ENCODE measurements around the gene PTPRN2.
"Not testable (repeated sequence)": the region's sequence is repeated elsewhere in the genome, so short reads cannot be mapped to it uniquely, and the experiment has no call there.

Gene PTPRN2

DNA sequence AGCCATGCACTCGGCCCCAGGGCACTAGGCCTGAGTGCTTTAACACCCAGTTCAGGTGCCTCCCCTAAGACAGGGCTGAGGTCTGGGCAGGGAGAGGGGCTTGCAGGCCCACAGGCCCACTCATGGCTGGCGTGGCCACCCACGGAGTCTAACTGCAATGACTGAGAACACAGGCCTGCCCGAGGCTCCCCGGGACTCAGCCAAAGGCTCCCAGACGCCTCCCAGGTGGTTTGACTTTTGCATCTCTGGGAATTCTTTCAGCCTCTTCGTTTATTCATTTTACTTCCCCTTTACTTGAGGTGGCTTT is 37.3 kb downstream of the PTPRN2 start:
- DNase-seq = no peak

GRCh38 chr7:158549616-158550393 is 37.8 kb downstream of the PTPRN2 start:
- no peak for DNase-seq

DNA sequence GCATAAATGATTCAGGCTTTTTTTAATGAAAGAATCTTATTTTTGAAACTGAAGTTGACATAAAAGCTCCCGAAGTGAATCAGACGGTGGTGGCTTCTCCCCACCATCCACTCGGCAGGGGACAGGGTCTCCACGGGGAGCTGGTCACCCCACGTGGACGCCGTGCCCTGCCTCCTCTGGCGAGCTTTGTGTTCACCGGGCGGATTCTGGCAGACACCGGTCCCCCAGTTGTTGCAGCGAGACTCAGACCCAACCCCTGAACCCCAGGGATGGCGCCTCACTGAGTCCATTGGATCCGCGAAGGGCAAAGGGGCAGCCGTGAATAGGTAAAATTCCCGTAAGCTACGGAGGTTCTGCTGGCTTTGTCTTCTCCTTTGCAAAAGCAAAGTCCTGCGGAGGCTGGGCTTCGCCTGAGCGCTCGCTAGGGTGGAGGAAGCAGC is 38.4 kb downstream of the PTPRN2 start:
- DNase-seq = no peak

DNA sequence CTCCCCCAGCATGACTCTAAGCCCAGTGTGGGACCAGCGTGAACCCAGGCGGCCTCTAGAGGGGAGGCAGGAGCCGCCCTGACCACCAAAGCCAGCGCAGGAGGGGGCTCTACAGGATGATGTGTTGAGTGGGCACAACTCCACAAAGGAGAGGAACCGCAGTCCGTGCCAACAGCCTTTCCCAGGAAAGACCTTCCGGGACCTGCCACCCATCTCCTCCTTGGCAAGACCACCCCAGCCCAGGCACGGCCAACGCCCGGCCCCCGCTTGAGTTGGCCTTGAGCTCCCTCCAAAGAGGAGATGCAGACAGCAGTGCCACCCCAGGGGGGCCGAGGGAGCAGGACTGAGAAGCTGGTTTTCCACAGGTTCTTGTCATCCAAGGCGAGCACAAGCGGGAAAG is 38.9 kb downstream of the PTPRN2 start:
- no peak for DNase-seq

- DNase-seq = no peak
Observed at GRCh38 chr7:158547817-158548216, 39.8 kb downstream of the PTPRN2 start.

DNA sequence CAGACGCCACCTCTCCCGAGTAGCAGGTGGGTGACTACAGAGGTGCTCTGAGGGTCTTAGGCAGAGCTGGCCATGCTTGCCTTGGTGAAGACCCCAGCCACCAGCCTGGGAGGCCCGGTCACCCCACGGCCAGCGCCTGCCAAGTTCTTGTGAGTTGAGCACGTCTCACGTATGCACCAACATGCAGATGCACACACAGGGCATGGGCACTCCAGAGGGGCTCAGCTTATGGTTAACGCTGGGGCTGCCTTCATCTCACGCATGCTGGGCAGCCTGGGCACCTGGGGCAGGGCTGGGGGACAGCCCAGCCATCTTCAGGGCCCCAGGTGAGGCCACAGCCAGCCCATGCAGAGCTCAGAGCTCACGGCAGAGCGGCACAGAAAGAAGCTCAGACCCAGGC is 41.0 kb downstream of the PTPRN2 start:
- DNase-seq = no peak

GRCh38 chr7:158546214-158546613 is 41.4 kb downstream of the PTPRN2 start:
- no peak for DNase-seq

DNA sequence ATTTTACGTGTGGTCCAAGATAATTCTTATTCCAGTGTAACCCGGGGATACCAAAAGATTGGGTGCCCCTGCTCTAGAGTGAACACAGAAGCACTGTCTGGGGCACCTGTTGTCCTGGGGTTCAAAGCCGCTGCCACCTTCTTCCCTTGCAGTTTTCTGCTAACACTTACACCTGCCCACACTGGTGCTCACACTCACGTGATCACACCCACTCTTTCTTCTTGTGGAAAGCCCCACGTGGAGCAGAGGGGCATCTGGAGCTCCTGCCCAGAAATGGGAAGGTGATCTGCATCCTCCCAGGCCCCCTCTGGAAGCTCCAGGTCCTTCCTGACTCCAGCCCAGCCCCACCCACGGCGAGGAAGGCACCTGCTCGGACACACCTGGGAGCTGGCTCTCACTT is 42.9 kb downstream of the PTPRN2 start:
- no peak for DNase-seq

DNA sequence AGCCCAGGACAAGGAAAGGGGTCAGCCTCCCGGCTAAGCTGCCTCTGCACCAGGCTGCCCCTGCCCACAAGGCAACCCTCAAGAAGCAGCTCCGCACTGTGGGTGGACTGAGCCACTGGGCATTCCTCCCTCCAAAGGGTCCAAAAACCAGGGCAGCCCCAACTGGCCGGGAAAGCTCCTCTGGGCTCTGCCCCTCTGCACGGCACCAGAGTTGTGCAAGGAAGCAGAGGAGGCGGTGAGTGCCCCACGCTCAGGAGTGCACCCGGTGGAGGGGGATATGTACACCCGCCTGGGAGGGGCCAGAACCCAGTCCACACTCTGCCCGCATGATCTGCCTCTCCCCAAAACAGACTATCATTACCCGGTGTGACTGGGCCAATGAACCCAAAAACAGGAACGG is 43.8 kb downstream of the PTPRN2 start:
- no peak for DNase-seq

DNA sequence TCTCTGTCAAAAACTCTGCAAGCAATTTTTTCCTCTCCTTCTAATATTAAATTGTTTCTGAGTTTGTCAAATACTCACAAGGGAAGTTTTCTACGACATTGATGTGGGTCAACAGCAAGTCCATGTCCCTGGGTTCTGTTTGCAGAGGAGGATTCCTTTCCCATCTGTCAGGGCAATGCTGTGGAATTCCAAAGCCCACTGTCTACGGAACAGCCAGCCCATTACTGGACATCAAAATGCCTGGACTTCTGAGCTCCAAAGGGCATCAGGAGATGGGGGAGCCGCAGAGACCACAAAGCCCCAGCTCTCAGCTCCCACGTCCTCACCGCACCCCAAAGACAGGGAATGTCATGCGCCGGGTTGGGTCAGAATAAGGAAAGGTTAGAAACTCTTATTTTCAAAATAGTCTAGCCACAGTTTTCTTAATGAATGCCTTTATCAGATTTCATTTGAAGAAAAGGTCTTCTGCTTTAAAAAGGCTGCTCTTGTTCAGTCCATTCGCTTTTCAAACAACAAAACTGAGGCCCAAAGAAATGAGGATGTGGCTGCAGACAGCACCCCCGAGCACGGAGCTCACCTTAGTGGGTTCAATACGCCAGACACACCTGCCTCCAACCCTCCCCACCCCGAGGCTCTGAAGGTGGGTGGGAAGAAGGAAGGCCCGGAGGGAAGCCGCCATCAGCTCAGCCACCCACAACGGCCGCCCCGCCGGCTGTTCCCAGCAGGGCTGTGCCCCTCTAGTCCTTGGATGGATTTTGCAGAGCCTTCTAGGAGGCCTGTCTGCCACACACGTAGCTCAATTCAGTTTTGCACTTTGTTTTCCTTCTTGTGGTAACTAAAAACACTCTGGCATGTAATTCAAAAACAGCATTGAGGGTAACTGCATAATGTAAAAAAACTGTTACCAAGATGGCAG is 44.7 kb downstream of the PTPRN2 start:
- DNase-seq = no peak

DNA sequence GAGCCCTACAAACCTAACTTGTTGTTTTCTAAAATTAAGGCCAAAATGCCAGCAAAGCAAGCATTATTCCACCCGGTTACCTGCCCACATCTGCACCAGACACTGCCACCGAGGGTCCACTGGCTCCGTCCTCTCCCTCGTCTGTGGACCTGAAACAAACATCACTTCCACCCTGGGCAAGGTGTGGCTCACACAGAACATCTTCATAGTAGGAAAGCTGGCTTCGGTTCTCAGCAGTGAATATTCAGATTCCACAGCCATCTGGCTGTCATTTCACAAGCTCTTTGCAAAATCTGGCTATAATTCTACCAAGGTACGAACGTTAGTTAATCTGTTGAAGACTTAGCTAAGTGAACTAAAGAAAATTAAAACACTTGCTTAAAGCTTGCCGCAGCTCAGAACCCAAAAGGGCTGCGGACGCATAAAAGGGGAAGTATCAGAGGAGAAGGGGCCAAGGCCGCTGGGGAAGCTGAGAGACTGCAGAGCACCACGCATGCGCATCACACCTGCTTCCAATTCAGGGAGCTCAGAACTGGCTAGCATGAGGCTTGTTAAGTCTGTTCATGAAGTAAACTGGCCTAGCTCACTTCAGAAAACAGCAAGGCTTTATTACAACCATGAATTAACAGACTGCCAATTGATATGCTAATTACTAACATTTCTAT is 46.1 kb downstream of the PTPRN2 start:
- no peak for DNase-seq

- no peak for DNase-seq
Observed at GRCh38 chr7:158539711-158540146, 47.9 kb downstream of the PTPRN2 start.

DNA sequence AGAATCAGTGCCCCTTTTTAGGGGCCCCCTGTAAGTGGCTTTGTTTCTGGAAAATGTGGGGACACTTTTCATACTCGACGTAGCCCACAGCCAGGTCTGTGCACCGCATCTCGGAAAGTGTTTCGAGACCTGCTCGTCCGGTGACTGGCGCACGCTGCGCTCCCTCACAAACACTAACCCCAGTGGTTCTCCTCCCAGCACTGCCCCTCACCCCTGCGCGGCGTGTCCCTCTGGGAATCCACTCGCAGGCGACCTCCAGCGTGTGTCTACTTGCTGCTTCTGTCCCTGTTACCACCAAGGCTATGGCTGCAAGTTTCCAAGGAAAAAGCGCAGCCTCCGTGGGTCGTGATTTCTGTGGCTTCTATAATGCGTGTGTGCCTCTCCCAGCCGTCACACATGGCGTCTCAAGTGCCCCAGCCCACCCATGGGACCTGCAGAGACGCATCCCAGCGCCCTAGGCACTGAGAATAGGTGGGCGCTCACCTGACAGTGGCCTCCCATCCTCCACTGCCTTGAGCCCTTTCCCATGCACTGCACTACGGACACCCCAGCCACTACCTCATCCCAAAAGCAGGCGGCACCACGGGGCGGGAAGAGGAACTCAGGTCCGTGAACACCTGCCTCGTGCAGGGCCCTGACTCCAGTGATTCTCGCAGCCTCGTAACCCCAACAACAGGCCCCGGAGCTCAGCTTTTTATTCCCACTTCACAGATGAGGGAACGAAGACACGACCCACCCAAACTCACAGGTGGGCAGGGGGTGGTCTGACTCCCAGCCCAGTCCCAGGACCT is 49.3 kb downstream of the PTPRN2 start:
- no peak for DNase-seq

- DNase-seq = no peak
Observed at GRCh38 chr7:158537516-158537882, 50.1 kb downstream of the PTPRN2 start.

- DNase-seq = no peak
Observed at GRCh38 chr7:158536871-158537515, 50.6 kb downstream of the PTPRN2 start.

DNA sequence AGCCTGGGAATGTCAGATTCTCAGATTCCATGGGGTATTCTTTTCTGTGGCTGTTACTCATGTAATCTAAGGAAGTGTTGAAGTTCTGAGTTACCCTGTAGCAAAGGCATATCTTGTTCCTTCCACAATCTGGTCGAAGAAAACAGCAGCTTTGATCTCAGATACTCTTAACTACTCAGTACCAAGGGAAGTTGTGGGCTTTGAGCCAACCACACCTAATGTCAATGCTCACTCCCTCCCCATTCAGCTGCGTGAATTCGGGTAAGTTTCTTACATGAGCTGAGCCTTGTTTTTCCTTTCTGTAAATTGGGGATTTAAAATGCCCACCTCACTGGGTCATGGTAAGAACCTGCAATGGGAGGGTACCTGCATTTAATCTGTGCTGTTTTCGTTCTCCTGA is 52.5 kb downstream of the PTPRN2 start:
- no peak for DNase-seq

- no peak for DNase-seq
Observed at GRCh38 chr7:158534598-158534997, 53.0 kb downstream of the PTPRN2 start.

DNA sequence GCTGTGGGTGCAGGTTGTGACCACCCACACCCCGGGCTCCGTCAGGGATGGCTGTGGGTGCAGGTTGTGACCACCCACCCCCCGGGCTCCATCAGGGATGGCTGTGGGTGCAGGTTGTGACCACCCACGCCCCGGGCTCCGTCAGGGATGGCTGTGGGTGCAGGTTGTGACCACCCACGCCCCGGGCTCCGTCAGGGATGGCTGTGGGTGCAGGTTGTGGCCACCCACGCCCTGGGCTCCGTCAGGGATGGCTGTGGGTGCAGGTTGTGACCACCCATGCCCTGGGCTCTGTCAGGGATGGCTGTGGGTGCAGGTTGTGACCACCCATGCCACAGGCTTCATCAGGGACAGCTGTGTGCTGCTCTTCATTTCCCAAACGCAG is 53.5 kb downstream of the PTPRN2 start:
- not testable (repeated sequence) for DNase-seq

DNA sequence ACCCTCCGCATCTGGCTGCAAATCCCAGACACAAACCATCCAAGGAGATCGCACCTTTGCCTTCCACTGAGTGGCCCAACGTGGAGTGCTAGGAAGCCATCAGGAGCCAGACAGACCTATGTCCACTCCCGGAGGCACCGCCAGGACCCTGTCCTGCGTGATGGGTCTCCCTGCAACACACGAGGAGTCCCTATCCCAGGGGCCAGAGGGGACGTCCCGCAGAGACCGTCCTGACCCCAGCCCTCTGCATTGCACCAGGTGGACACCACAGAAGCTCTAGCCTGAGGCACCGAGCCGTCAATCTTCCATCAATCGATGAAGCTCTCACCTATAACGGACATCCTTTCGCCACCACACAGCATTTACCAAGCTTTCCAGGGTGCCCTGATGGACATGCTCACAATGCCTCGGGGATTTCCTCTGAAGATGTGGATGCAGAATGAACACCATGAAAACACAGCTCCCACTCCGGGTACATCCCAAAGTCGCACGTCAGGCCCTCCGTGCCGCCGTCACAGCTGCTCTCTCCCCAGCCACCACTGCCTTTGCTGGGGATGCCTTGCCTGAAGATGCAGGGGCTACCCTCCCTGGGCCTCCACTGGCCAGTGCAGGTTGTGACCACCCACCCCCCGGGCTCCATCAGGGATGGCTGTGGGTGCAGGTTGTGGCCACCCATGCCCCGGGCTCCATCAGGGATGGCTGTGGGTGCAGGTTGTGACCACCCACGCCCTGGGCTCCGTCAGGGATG is 54.1 kb downstream of the PTPRN2 start:
- DNase-seq = no peak

GRCh38 chr7:158532093-158532627 is 55.5 kb downstream of the PTPRN2 start:
- DNase-seq = no peak

- DNase-seq = no peak
Observed at GRCh38 chr7:158531661-158532060, 56.0 kb downstream of the PTPRN2 start.

Measured in NCI-H146 (cell line).